TTC549 (cell line): ENCODE results near the gene RNF4.
A peak's percentile ranks its signal among the peaks of the same experiment; 100 is the strongest.
"Not testable (repeated sequence)": the region's sequence is repeated elsewhere in the genome, so short reads cannot be mapped to it uniquely, and the experiment has no call there.

ENCODE experiments used
- FAIRE-seq: peaks from 2 replicates; lab custom pipeline; 2012; peaks lifted over from hg19 to GRCh38; lab: Jason Lieb, UNC

Gene RNF4

GRCh38 chr4:2468456-2469191 lies at the start of gene RNF4:
Gene RNF4 (plus strand): TSS chr4:2469106. CDS start chr4:2490494, 21,388 bp downstream.
- FAIRE-seq = peak; percentile 80

DNA sequence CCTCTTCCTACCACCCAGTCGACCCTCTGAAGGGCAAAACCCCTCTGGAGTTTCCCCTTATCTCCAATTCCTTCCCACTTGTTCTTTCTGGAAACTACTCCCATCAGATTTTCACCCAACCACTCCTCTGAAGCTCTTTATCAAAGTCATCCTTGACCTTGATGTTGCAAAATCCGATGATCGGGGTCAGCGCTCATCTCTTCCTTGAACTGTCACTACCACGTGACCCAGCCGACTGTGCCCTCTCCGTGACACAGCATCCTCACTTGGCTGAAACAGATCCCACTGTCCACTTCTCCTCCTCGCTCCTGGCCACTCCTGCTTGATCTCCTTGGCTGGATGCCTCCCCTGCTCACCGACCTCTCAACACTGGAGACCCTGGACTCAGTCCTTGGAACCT lies 49.1 kb upstream of the RNF4 start:
- no peak for FAIRE-seq

DNA sequence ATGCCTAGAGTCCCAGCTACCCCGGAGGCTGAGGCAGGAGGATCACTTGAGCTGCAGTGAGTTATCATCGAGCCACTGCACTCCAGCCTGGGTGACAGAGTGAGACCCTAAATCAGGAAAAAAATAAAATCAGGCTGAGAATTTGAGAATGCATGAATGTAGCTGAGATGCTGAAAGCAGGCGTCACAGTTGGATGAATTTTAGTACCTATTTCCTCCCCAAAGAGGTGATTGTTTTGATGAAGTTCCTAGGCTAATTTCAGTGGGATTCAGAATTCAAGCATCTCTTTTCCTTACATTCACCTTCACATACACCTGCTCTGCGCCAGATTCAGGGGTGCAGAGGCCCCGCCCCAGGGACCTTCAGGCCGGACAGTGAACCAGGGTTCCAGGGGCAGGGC lies 47.0 kb upstream of the RNF4 start:
- FAIRE-seq = no peak

- no peak for FAIRE-seq
These were observed 45.8 kb upstream of the RNF4 start for GRCh38 chr4:2423066-2423465.

DNA sequence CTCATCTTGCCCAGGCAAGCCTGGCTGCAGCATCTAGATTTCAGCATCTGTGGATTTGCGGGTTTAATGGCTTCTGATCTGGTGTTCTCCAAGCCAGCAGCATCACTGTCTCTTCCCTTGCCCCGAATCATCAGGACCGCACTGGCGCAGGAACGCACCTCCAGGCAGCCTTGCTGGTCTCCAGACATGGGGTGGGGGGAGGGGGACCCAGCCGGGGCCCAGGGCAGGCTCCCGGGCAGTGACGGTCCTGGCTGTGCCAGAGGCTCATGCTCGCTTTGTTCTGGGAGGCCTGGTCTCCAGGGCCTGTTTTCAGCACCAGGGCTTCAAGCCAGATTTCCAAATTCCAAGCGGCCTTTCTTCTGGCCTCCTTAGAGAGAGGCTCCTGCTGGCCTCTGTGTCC lies 45.2 kb upstream of the RNF4 start:
- no peak for FAIRE-seq

- FAIRE-seq = no peak
These were observed 44.3 kb upstream of the RNF4 start for GRCh38 chr4:2424581-2424980.

GRCh38 chr4:2425386-2426068 lies 43.4 kb upstream of the RNF4 start:
- no peak for FAIRE-seq

GRCh38 chr4:2426069-2426397 lies 42.9 kb upstream of the RNF4 start:
- no peak for FAIRE-seq

DNA sequence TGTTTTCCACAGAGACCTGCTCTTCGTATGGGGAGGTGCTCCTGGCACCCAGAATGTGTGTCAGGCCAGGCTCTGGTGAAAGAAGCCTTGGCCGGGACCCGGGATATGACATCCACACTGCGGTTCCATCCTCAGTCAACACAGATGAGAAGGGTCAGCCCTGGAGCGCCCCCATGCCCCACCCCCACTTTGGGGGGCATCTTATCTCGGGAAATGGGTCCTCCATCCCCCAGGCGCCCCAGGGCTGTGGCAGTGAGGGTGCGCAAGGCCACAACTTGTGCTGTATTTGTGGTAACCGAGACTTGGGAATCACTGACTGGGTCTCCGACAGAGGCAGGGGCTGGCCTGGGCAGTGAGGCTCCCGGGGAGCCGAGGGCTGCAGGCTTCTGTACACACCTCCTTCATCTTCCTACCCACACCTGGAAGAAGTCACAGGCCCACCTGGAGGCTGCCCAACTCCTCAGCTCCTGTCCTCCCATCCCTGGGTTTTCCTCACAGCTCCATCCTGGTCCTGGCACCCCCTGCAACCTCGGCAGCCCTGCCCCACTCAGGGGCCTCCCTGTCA lies 42.1 kb upstream of the RNF4 start:
- no peak for FAIRE-seq

DNA sequence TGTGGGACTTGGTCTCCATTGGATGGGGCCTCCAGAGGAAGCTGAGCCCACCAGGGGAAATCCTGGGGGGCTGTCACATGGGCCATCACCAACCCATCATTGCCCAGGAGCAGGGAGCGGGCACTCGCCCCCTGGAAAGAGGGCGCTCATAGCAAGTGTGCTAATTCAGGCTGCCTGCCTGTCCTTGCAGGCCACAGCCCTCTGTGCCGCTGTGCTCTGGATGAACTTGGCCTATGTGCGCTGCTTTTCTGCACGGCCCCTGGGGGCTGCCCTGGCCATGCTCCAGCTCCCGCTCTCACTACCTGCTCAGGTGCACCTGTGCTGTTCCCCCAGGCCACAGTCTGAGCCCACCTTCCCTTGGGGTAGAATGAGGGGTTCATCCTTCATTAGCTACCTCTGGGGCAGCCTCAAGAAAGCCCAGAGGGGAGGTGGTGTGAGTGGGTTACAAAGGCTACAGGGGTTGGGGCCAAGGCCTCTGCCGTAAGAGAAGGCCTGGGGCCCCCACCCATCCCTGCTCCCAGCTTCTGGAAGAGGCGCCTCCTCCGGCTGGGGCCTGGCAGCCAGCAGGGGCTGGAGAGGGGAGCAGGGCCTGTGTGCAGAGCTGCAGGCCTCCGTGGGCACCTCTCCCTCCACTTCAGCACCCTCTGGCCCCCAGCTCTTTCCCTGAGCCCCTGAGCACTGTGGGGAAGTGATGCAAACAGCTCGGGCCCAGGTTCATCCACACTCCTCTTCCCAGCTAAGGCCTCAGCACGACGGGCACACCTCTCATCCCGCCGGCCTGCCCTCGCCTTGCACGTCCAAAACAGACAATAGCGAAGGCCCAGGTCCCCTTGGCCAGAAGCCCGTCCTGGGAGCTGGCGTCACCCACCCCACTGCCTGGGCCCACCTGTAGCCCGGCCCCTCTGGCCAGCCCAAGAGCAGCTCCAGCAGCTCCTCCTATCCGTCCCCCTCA lies 41.2 kb upstream of the RNF4 start:
- FAIRE-seq = no peak

DNA sequence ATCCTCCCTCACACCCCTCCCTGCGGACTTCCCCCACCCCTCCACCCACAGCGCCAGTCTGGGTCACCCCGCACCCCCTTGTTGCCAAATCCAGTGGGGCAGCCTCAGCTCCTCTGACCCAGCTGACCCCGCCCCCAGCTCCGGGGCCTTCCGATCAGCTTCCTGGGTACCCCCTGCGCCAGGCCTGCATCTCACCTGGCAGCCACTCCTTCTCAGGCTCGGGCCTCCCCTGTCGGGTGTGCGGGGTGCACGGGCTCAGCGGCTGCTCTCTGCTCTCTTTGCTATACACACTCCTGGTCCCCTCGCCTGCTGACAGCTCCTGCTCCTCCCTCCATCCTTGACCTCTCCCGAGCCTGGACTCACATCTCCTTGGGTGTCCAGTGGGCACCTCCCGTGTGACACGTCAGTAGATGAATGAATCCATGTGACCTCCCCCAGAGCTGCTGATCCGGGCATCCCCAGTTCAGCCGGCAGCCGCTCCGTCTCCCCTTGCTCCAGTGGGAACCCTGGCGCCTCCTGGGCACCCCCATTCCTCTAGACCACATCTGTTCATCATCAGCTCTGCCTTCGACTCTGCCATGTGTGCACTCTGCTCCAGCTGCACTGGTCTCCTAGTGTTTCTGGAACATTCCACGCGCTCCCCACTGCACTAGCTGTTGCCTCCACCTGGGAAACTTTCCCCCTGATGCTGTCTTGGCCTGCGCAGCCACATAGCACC lies 40.3 kb upstream of the RNF4 start:
- no peak for FAIRE-seq

- FAIRE-seq = not testable (repeated sequence)
These were observed 38.8 kb upstream of the RNF4 start for GRCh38 chr4:2429945-2430757.

- FAIRE-seq = no peak
These were observed 36.9 kb upstream of the RNF4 start for GRCh38 chr4:2432004-2432403.

GRCh38 chr4:2432991-2433530 lies 35.8 kb upstream of the RNF4 start:
- FAIRE-seq = no peak

DNA sequence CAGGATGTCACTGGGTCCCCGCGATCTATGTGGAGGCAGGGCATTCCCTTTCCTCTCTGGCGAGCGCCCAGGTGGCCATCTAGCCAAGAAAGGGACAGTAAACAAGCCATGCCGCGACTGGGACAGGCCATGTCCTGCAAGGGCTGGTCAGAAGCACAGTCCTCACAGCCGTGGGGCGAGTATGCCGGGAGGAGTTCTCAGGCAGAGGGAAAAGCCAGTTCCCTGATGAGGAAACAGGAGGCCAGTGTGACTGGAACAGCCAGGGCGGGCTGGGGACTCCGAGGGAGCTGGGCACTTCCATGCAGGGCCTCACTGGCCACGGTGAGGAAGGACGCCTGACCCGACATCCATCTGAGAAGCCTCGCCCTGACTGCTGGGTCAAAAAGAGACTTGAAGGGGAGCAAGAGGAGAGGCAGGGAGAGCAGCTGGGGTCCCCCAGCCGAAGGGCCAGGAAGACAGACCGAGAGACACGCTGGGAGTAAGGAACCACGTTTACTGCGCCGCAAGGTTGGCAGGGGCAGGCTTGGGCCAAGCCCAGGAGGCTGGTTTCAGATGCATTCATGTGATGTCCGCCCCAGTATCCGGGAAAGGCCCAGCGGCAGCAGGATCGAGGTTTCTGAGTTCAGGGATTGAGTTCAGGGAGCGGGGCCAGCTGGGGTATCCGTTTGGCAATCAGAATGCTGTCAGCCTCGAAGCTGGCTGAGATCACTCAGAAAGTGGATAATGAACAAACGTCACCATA lies 35.1 kb upstream of the RNF4 start:
- FAIRE-seq = no peak

GRCh38 chr4:2434420-2434819 lies 34.5 kb upstream of the RNF4 start:
- FAIRE-seq = no peak

DNA sequence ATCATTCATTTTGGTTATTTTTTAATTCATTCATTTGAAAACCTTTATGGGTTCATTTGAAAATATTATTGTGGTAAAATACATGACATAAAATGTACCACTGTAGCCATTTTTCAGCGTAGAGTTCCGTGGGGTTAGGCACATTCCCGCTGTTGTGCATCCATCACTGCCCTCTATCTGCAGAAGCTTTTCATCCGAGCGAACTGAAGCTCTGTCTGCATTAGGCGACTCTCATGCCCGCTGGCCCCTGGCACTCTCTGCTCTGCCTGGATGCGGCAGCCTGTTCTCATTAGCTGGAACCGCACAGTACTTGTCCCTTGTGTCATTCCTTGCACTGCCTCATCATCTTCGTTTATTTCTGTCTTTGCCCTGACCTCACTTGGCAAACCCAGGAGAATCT lies 32.6 kb upstream of the RNF4 start:
- no peak for FAIRE-seq

- FAIRE-seq = no peak
These were observed 32.0 kb upstream of the RNF4 start for GRCh38 chr4:2436761-2437474.

GRCh38 chr4:2437475-2438215 lies 31.3 kb upstream of the RNF4 start:
- no peak for FAIRE-seq
